Measurements from ENCODE around the gene FAM120A. TPM values are rescaled to one million over a fixed set of nuclear protein-coding genes. Genes with fewer than 3 reads are reported as not detected.

Gene FAM120A
- total RNA-seq, 1 donor from 2014 or later, result 135 TPM

DNA sequence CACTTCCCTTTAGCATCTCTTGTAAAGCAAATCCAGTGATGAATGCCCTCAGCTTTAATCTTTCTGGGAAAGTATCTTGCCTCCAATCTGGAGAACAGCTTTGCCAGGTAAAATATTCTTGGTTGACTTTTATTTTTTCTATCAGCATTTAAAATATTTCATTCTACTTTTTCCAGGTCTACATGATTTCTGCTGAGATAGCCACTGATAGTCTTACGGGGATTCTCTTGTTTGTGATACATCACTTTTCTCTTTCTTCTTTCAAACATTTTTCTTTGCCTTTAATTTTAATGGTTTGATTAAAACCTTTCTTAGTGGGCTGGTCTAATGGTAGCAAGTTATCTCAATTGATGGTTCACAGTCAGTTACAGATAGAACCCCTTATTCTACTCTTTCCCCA lies 33.9 kb upstream of the FAM120A start:
- H3K36me3 ChIP-seq, result no peaks in the 10 kb centered on the region
- H3K27me3 ChIP-seq, result no peaks in the 10 kb centered on the region
- intact Hi-C loops (cut with DNase I), result no loop called here
- TF ChIP-seq CTCF (IDR thresholded peaks at IDR 0.05), result no peak
- no peak overlapping the region for H3K27ac ChIP-seq
- H3K4me1 ChIP-seq, result no peaks in the 10 kb centered on the region
- H3K4me3 ChIP-seq, result no peak overlapping the region
- H3K9me3 ChIP-seq, result peaks cover 0 to 11% of the 10 kb centered on the region in 2 donors
- no peak for DNase-seq (ENCODE audit: low spot score in 2 of 2)

GRCh38 chr9:93419023-93419422 lies 32.5 kb upstream of the FAM120A start:
- DNase-seq (ENCODE audit: low spot score in 2 of 2), result no peak
- Histone ChIP-seq H3K36me3 (no peaks in the 10 kb centered on the region), H3K27ac (no peak overlapping the region), H3K27me3 (no peaks in the 10 kb centered on the region), H3K4me3 (no peak overlapping the region), H3K9me3 (peaks cover 0 to 11% of the 10 kb centered on the region in 2 donors), H3K4me1 (no peaks in the 10 kb centered on the region)
- TF ChIP-seq CTCF (IDR thresholded peaks at IDR 0.05), result no peak
- intact Hi-C loops (cut with DNase I), result no loop called here

DNA sequence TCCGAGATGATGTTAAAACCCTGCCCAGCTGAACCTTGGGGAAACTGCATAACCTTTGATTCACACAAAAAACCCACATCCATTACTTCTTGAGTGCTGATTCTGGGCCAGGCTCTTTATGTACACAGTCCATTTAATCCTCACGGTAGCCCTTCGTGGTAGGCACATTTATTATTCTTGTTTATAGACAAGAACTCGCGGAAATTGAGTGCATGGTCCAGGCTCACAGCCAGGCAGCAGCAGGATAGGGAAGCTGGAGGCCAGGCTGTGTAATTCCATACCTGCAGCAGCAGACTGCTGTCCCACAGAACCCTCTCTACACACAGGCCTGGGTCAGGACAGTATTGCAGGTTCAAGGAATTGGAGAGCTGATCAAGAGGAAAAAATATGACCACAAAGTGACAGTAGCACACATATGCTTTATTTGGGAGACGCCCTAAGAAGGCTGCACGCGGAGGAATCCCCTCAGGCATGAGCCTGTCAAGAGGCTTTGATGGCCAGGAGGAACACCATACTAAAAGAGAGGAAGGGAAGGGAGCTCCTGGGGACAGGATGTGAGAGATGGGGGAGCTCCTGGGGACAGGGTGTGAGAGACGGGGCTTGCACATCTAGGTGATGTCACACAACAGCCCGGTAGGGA lies 28.4 kb upstream of the FAM120A start:
- Histone ChIP-seq H3K9me3 (peaks cover 0 to 11% of the 10 kb centered on the region in 2 donors), H3K36me3 (no peaks in the 10 kb centered on the region), H3K27ac (no peak overlapping the region), H3K4me1 (no peaks in the 10 kb centered on the region), H3K4me3 (no peak overlapping the region), H3K27me3 (no peaks in the 10 kb centered on the region)
- TF ChIP-seq CTCF (IDR thresholded peaks at IDR 0.05), result no peak
- DNase-seq (ENCODE audit: low spot score in 2 of 2), result no peak
- intact Hi-C loops (cut with DNase I), result no loop called here

- no peaks in the 10 kb centered on the region for H3K27me3 ChIP-seq
- H3K4me1 ChIP-seq, result no peaks in the 10 kb centered on the region
- no peak for DNase-seq (ENCODE audit: low spot score in 2 of 2)
- no peak for TF ChIP-seq CTCF (IDR thresholded peaks at IDR 0.05)
- no peak overlapping the region for H3K27ac ChIP-seq
- intact Hi-C loops (cut with DNase I), result no loop called here
- H3K9me3 ChIP-seq, result no peaks in the 10 kb centered on the region
- H3K4me3 ChIP-seq, result no peak overlapping the region
- H3K36me3 ChIP-seq, result no peaks in the 10 kb centered on the region
Observed at GRCh38 chr9:93427655-93428379, 23.7 kb upstream of the FAM120A start.

DNA sequence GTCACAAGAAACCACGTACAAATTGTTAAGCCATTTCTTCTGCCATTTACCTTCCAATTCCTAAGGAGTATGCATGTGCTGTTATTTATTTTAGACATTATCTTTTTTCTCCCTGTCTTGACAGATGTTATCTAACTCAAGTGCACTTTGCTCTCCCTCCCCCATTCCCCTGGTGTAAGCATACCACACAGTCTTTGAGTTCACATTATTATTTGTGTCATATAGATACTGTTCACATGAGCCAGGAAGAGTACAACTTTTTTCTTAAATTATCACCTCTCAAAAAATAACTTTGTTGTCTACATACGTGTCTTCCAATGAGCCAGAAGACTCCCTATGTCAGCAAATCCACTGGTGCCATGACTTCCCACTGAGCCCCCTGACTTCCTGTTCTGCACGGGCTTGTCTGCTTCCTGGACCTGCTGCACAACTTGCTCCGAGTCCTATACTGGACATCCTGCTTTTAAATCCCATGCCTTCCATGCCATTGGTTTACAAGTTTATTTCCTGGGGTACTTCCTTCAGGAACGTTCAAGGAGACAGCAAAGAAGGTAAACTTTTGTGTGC lies 19.9 kb upstream of the FAM120A start:
- intact Hi-C loops (cut with DNase I), result no loop called here
- Histone ChIP-seq H3K4me3 (no peak overlapping the region), H3K36me3 (no peaks in the 10 kb centered on the region), H3K4me1 (no peaks in the 10 kb centered on the region), H3K27ac (no peak overlapping the region), H3K9me3 (no peaks in the 10 kb centered on the region), H3K27me3 (no peaks in the 10 kb centered on the region)
- no peak for TF ChIP-seq CTCF (IDR thresholded peaks at IDR 0.05)
- no peak for DNase-seq (ENCODE audit: low spot score in 2 of 2)
